GM12878 (cell line): ENCODE results near the gene ZBTB5. TPM values are rescaled to one million over a fixed set of nuclear protein-coding genes. Genes with fewer than 3 reads are reported as not detected.

Experiments
- ATAC-seq: fragments of 200-7000 bp; cut with Tn5 transposase; 3 replicates; pipeline ENCODE4 v1.9.1; 2020; ENCODE audit warnings: mild to moderate bottlenecking, moderate library complexity
- BruUV-seq: library from RNA; stranded (reverse); fragments of 400-500 nt; replicated peaks from 2 replicates; lab custom pipeline; 2021; lab: Mats Ljungman, UMichigan
- CTCF ChIA-PET: fragments of 300-600 bp; sonication (Branson Sonifier 250); formaldehyde crosslinking; extraction: SDS; loops from one replicate; lab custom pipeline; 2021; ENCODE audit warnings: inconsistent platforms; lab: Yijun Ruan, JAX
- POLR2A ChIA-PET: fragments of 350-600 bp; formaldehyde crosslinking; extraction: SDS; loops from one replicate; lab custom pipeline; 2021; ENCODE audit warnings: inconsistent platforms; lab: Charles Lee
- RAD21 ChIA-PET: fragments of 300-600 bp; sonication (Branson Sonifier 250); formaldehyde crosslinking; loops from one replicate; lab custom pipeline; 2023; ENCODE audit warnings: antibody characterized with exemption; ENCODE audit not compliant: unreplicated experiment; lab: Charles Lee
- SMC1A ChIA-PET: fragments of 300-600 bp; sonication (Branson Sonifier 250); formaldehyde crosslinking; loops from one replicate; lab custom pipeline; 2023; ENCODE audit not compliant: unreplicated experiment, uncharacterized antibody; lab: Charles Lee
- DNase-seq: peaks from one replicate; pipeline ENCODE4 v3.0.0-alpha.2; 2011; ENCODE audit warnings: low read depth, low spot score
- FAIRE-seq: peaks from 3 replicates; lab custom pipeline; 2011; peaks lifted over from hg19 to GRCh38; lab: Jason Lieb, UNC
- H2AFZ ChIP-seq: 2 replicates; pipeline ENCODE4 v1.6.0; 2011; ENCODE audit warnings: low read depth, low read length, control low read depth; ENCODE audit not compliant: control insufficient read depth
- H3K27ac ChIP-seq: 2 replicates; pipeline ENCODE4 v1.5.1; 2011; ENCODE audit warnings: control low read depth; ENCODE audit not compliant: control insufficient read depth, insufficient read depth
- H3K27me3 ChIP-seq, 2 experiments: replicated peaks in 1 of 2; 2 replicates each; pipeline versions ENCODE4 v1.6.0 to v1.6.1; 2011; ENCODE audit warnings: low read length in 1 of 2; ENCODE audit not compliant: control insufficient read depth in 2 of 2, insufficient read depth in 2 of 2
- H3K36me3 ChIP-seq, 2 experiments: 2 replicates each; pipeline ENCODE4 v1.5.1; 2011; ENCODE audit warnings: low read length in 1 of 2; ENCODE audit not compliant: control insufficient read depth in 2 of 2, insufficient read depth in 2 of 2
- H3K4me1 ChIP-seq: 2 replicates; pipeline ENCODE4 v1.6.1; 2011; ENCODE audit warnings: mild to moderate bottlenecking, low read length, moderate library complexity, mixed read lengths; ENCODE audit not compliant: control insufficient read depth, insufficient read depth
- H3K4me2 ChIP-seq: 2 replicates; pipeline ENCODE4 v1.6.0; 2011; ENCODE audit warnings: control low read depth; ENCODE audit not compliant: control insufficient read depth, insufficient read depth
- H3K4me3 ChIP-seq: fragments of 200-600 bp; sonication (generic); 2 replicates; pipeline ENCODE4 v1.5.1; 2016
- H3K79me2 ChIP-seq: 2 replicates; pipeline ENCODE4 v1.6.0; 2011; ENCODE audit warnings: low read length; ENCODE audit not compliant: control insufficient read depth, insufficient read depth
- H3K9ac ChIP-seq: 2 replicates; pipeline ENCODE4 v1.8.0; 2011; ENCODE audit warnings: low read length, control low read depth, mixed read lengths; ENCODE audit not compliant: control insufficient read depth, insufficient read depth
- H3K9me3 ChIP-seq: replicated peaks from 3 replicates; pipeline ENCODE4 v1.5.1; 2011; ENCODE audit warnings: mild to moderate bottlenecking, low read length; ENCODE audit not compliant: control insufficient read depth, insufficient read depth
- H4K20me1 ChIP-seq: 2 replicates; pipeline ENCODE4 v1.6.0; 2011; ENCODE audit not compliant: control insufficient read depth, insufficient read depth
- ASH2L ChIP-seq: fragments of 300-600, 200-600 bp; sonication (generic); IDR thresholded peaks from 2 replicates; pipeline ENCODE4 v1.6.1; 2017; ENCODE audit warnings: low read depth, mild to moderate bottlenecking, borderline replicate concordance
- CREB1 ChIP-seq: IDR thresholded peaks from 2 replicates; pipeline ENCODE4 v1.6.1; 2012; ENCODE audit warnings: low read depth, mild to moderate bottlenecking, inconsistent platforms
- CREM ChIP-seq: IDR thresholded peaks from 2 replicates; pipeline ENCODE4 v1.6.1; 2014; ENCODE audit warnings: antibody characterized with exemption, low read depth
- GABPA ChIP-seq: IDR thresholded peaks from 2 replicates; pipeline ENCODE4 v1.6.1; 2014; ENCODE audit warnings: antibody characterized with exemption, low read depth, mild to moderate bottlenecking, inconsistent platforms
- MTA2 ChIP-seq: fragments of 450-650 bp; IDR thresholded peaks from 2 replicates; pipeline ENCODE4 v1.6.1; 2016; ENCODE audit warnings: low read depth, mild to moderate bottlenecking, moderate library complexity
- NR2F1 ChIP-seq: fragments of 450-650 bp; conservative IDR thresholded peaks from 2 replicates; pipeline ENCODE4 v1.6.1; 2017; ENCODE audit warnings: mild to moderate bottlenecking
- NRF1 ChIP-seq: conservative IDR thresholded peaks from 2 replicates; pipeline ENCODE4 v1.6.1; 2011; ENCODE audit warnings: mild to moderate bottlenecking, low read depth, low read length, improper control_type of control experiment
- POLR2AphosphoS2 ChIP-seq: IDR thresholded peaks from 2 replicates; pipeline ENCODE4 v1.6.1; 2011; ENCODE audit warnings: low read depth, mild to moderate bottlenecking, low read length, improper control_type of control experiment, moderate library complexity
- POLR2AphosphoS5 ChIP-seq: IDR thresholded peaks from 2 replicates; pipeline ENCODE4 v1.6.1; 2011; ENCODE audit warnings: mild to moderate bottlenecking, low read length, inconsistent platforms
- RAD21 ChIP-seq: IDR thresholded peaks from 2 replicates; pipeline ENCODE4 v1.6.1; 2011; ENCODE audit warnings: mild to moderate bottlenecking, low read depth, low read length, moderate library complexity; ENCODE audit not compliant: insufficient read depth
- SREBF2 ChIP-seq: IDR thresholded peaks from 2 replicates; pipeline ENCODE4 v1.6.1; 2012; ENCODE audit warnings: mild to moderate bottlenecking, low read length
- WRNIP1 ChIP-seq: IDR thresholded peaks from 2 replicates; pipeline ENCODE4 v1.6.1; 2011; ENCODE audit warnings: low read depth, low read length, improper control_type of control experiment, borderline replicate concordance
- ZBTB33 ChIP-seq: fragments of 450-650 bp; IDR thresholded peaks from 2 replicates; pipeline ENCODE4 v1.6.1; 2017; ENCODE audit warnings: mild to moderate bottlenecking
- WGBS: methylation state at CpG from one replicate; pipeline ENCODE4 v1.1.6; 2016; ENCODE audit warnings: low lambda C conversion rate; ENCODE audit not compliant: insufficient replicate concordance, insufficient coverage; ENCODE audit errors: missing lambda C conversion rate; 5-methylcytosine and 5-hydroxymethylcytosine counted together
- in situ Hi-C: fragments of 300-500 bp; cut with MboI; formaldehyde crosslinking; loops from 9 replicates; pipeline ENCODE4 v1.14.3; 2018; ENCODE audit warnings: mixed read lengths
- intact Hi-C: fragments of 100-400 bp; cut with micrococcal nuclease; formaldehyde crosslinking; loops from one replicate; pipeline ENCODE4 v1.14.2; 2022; ENCODE audit not compliant: unreplicated experiment
- polyA plus RNA-seq, 11 experiments: library from polyadenylated mRNA; depleted of rRNA in 4 of 11; unstranded in 6 of 11; stranded (reverse) in 5 of 11; fragments of >200 nt; fragmentation: Nextera tagmentation in 4 of 11; fragmentation: Illumina TruSeq in 1 of 11; extraction: Ambion mirVana in 4 of 11; extraction: Trizol in 1 of 11; gene quantifications; 1 replicate in 1 of 11; 2 replicates in 10 of 11; pipeline versions ENCODE4 v1.2.1 to v1.2.3, GENCODE V29; 2011 to 2016; ENCODE audit warnings: inconsistent platforms in 2 of 11, missing spikeins in 2 of 11, low read depth in 1 of 11
- total RNA-seq, 4 experiments: library from RNA; depleted of rRNA in 3 of 4; stranded (reverse); fragments of >200 nt in 3 of 4; fragmentation: Illumina TruSeq in 1 of 4; extraction: Trizol in 1 of 4; gene quantifications; 2 replicates each; pipeline versions ENCODE4 v1.2.1 to v1.2.3, GENCODE V29; 2013 to 2021
- TF ChIP-seq, protein P1 (sequence below): fragments of 450-650 bp; conservative IDR thresholded peaks from 2 replicates; pipeline ENCODE4 v1.6.1; 2017; ENCODE audit warnings: mild to moderate bottlenecking, moderate library complexity
- TF ChIP-seq, protein P2 (sequence below): fragments of 450-650 bp; IDR thresholded peaks from 2 replicates; pipeline ENCODE4 v1.6.1; 2017; ENCODE audit warnings: borderline replicate concordance

ZBTB5 gene
- total and polyA plus RNA-seq, 10 of the 15 experiments (the other 5 are each of a cell fraction or from before 2014, with no cell fraction given) = 1.4 to 32.5 (median 12.1) TPM

DNA sequence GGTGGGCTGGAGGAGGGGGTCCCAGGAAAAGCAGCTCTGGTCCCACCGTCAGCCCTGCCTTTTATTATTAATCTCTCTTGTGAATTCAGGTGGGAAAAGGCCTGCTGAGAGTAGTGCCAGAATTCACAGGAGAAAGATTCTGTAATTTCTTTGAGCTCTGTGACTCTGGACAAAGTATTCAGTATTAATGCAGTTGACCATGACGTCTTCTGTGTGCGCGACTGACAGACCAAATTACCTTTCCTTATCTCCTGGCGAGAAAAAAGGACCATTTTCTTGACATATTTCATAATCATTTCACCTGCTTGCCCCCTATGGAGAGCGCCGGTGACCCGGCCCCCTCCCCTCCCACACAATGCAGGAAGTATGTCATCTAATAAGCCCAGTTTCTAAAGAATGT is 69.6 kb downstream of the ZBTB5 start:
- DNase-seq (no peak), FAIRE-seq (no peak), ATAC-seq (no peak)
- Histone ChIP-seq H3K9ac (no peak overlapping the region), H3K36me3 (no peaks in the 10 kb centered on the region), H3K4me3 (no peak overlapping the region), H3K27ac (no peak overlapping the region; the same call in 1 of the 2 replicates), H3K4me2 (no peak overlapping the region), H2AFZ (no peak overlapping the region; the same call in 1 of the 2 replicates), H3K9me3 (no peaks in the 10 kb centered on the region; the same call in 2 of the 3 replicates), H3K79me2 (peaks cover 1% of the 10 kb centered on the region; the same call in 1 of the 2 replicates), H3K27me3 (no peaks in the 10 kb centered on the region), H3K4me1 (peaks cover 25% of the 10 kb centered on the region), H4K20me1 (no peaks in the 10 kb centered on the region)
- ChIA-PET RAD21 (no interaction called here), CTCF (interaction anchor here (0.9 to 2.4 kb wide), 5 partner anchors 12 to 86 kb away, joined by 3 to 17 read pairs (median 7); no protein-coding TSS in a partner anchor), SMC1A (interaction anchor here (0.7 to 1.0 kb wide), 2 partner anchors 73 to 108 kb away, joined by 3 to 4 read pairs; no protein-coding TSS in a partner anchor), POLR2A (interaction anchor here (0.7 to 1.1 kb wide), 3 partner anchors 18 to 154 kb away, joined by 3 to 7 read pairs (median 4); no protein-coding TSS in a partner anchor)
- TF ChIP-seq, protein P1, sequence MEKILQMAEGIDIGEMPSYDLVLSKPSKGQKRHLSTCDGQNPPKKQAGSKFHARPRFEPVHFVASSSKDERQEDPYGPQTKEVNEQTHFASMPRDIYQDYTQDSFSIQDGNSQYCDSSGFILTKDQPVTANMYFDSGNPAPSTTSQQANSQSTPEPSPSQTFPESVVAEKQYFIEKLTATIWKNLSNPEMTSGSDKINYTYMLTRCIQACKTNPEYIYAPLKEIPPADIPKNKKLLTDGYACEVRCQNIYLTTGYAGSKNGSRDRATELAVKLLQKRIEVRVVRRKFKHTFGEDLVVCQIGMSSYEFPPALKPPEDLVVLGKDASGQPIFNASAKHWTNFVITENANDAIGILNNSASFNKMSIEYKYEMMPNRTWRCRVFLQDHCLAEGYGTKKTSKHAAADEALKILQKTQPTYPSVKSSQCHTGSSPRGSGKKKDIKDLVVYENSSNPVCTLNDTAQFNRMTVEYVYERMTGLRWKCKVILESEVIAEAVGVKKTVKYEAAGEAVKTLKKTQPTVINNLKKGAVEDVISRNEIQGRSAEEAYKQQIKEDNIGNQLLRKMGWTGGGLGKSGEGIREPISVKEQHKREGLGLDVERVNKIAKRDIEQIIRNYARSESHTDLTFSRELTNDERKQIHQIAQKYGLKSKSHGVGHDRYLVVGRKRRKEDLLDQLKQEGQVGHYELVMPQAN = no peak
- TF ChIP-seq, protein P2, sequence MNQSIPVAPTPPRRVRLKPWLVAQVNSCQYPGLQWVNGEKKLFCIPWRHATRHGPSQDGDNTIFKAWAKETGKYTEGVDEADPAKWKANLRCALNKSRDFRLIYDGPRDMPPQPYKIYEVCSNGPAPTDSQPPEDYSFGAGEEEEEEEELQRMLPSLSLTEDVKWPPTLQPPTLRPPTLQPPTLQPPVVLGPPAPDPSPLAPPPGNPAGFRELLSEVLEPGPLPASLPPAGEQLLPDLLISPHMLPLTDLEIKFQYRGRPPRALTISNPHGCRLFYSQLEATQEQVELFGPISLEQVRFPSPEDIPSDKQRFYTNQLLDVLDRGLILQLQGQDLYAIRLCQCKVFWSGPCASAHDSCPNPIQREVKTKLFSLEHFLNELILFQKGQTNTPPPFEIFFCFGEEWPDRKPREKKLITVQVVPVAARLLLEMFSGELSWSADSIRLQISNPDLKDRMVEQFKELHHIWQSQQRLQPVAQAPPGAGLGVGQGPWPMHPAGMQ = no peak
- no peak for TF ChIP-seq POLR2AphosphoS2
- no peak for TF ChIP-seq RAD21
- TF ChIP-seq GABPA = no peak
- peak; percentile 47; the same call in 1 of the 2 replicates for TF ChIP-seq CREM
- peak; percentile 40; the same call in 1 of the 2 replicates for TF ChIP-seq CREB1
- no peak for TF ChIP-seq WRNIP1
- no peak for TF ChIP-seq SREBF2
- no peak for TF ChIP-seq NRF1
- no peak for TF ChIP-seq NR2F1
- TF ChIP-seq ZBTB33 = no peak
- no peak for TF ChIP-seq ASH2L
- TF ChIP-seq POLR2AphosphoS5 = no peak
- no peak for TF ChIP-seq MTA2
- BruUV-seq = no TSS peak
- in situ Hi-C loops (no loop called here), intact Hi-C loops (no loop called here)
- WGBS = 76% methylated on average over 8 of the region's 8 CpGs
